Ovary (tissue), 3 donors: ENCODE data around the gene RGR.

Experiments
- CTCF ChIP-seq, 3 donors: fragments of 450-650 bp in 2 of 3; fragments of 200-600 bp in 1 of 3; IDR thresholded peaks; one replicate each; pipeline versions ENCODE4 v1.5.1 to v1.8.0; 2016 to 2022; ENCODE audit warnings: antibody characterized with exemption in 3 of 3, mild to moderate bottlenecking in 1 of 3
- POLR2A ChIP-seq: fragments of 450-650 bp; IDR thresholded peaks from one replicate; pipeline ENCODE4 v1.6.1; 2017; ENCODE audit warnings: antibody characterized with exemption, mild to moderate bottlenecking, moderate library complexity
- donor health status: DM: no; HTN: no; CAD: no.

GRCh38 chr10:84254552-84255478 lies 10.0 kb downstream of the RGR start:
- TF ChIP-seq POLR2A (no peak), CTCF (IDR thresholded peaks at IDR 0.05) (no peak)
